Panc1 (cell line): ENCODE measurements around the gene KPNB1. TPM values are rescaled to one million over a fixed set of nuclear protein-coding genes. Genes with fewer than 3 reads are reported as not detected.

Experiments used
- ATAC-seq: fragments of 200-7000 bp; cut with Tn5 transposase; 2 replicates; pipeline ENCODE4 v1.9.1; 2020; ENCODE audit warnings: mild to moderate bottlenecking, moderate library complexity
- BruUV-seq: library from RNA; stranded (reverse); fragments of 400-500 nt; replicated peaks from 2 replicates; lab custom pipeline; 2021; lab: Mats Ljungman, UMichigan
- CTCF ChIA-PET: fragments of 300-600 bp; sonication (Branson Sonifier 250); formaldehyde crosslinking; loops from one replicate; lab custom pipeline; 2022; ENCODE audit warnings: antibody characterized with exemption; lab: Charles Lee
- POLR2A ChIA-PET: fragments of 300-600 bp; sonication (Branson Sonifier 250); formaldehyde crosslinking; loops from one replicate; lab custom pipeline; 2022; ENCODE audit warnings: antibody characterized with exemption; lab: Charles Lee
- DNase-seq: peaks from one replicate; pipeline ENCODE4 v3.0.0-alpha.2; 2010; ENCODE audit warnings: low read depth, low spot score
- H3K27ac ChIP-seq: 2 replicates; pipeline ENCODE4 v1.5.1; 2011; ENCODE audit warnings: mild to moderate bottlenecking, low read length, inconsistent platforms
- H3K27me3 ChIP-seq: fragments of 200-500 bp; sonication (Bioruptor generic); 2 replicates; pipeline ENCODE4 v1.6.0; 2014; ENCODE audit warnings: low read length, inconsistent platforms; ENCODE audit not compliant: control insufficient read depth, insufficient read depth
- H3K36me3 ChIP-seq: fragments of 200-500 bp; sonication (Bioruptor generic); 2 replicates; pipeline ENCODE4 v1.5.1; 2014; ENCODE audit warnings: inconsistent platforms, mild to moderate bottlenecking, low read length, moderate library complexity; ENCODE audit not compliant: control insufficient read depth, insufficient read depth
- H3K4me1 ChIP-seq: 2 replicates; pipeline ENCODE4 v1.5.1; 2011; ENCODE audit warnings: inconsistent platforms, mild to moderate bottlenecking, low read length, moderate library complexity; ENCODE audit not compliant: control insufficient read depth, insufficient read depth
- H3K4me3 ChIP-seq, 2 experiments: 2 replicates each; pipeline ENCODE4 v1.5.1; 2011 to 2012; ENCODE audit warnings: low read depth in 2 of 2, low read length in 2 of 2, mild to moderate bottlenecking in 2 of 2, inconsistent platforms in 1 of 2, moderate library complexity in 1 of 2
- H3K9me3 ChIP-seq: fragments of 200-500 bp; sonication (Bioruptor generic); 2 replicates; pipeline ENCODE4 v1.5.1; 2014; ENCODE audit warnings: low read depth, mild to moderate bottlenecking, inconsistent platforms, low read length, moderate library complexity; ENCODE audit not compliant: control insufficient read depth, insufficient read depth
- POLR2AphosphoS5 ChIP-seq: IDR thresholded peaks from 2 replicates; pipeline ENCODE4 v1.6.1; 2012; ENCODE audit warnings: mild to moderate bottlenecking, low read depth, low read length, moderate library complexity
- SIN3A ChIP-seq: IDR thresholded peaks from 2 replicates; pipeline ENCODE4 v1.6.1; 2012; ENCODE audit warnings: low read depth, mild to moderate bottlenecking, low read length, moderate library complexity, borderline replicate concordance; ENCODE audit not compliant: insufficient read depth
- TCF7L2 ChIP-seq: IDR thresholded peaks from 2 replicates; pipeline ENCODE4 v1.6.1; 2011; ENCODE audit warnings: mild to moderate bottlenecking, low read depth, low read length, inconsistent platforms
- in situ Hi-C: cut with HindIII; loops from 2 replicates; pipeline ENCODE4 v1.10.0; 2016; ENCODE audit warnings: low sequenced_read_pairs, low pct_unique_long_range_greater_than_20kb
- intact Hi-C: fragments of 100-400 bp; cut with micrococcal nuclease; formaldehyde crosslinking; loops from one replicate; pipeline ENCODE4 v1.10.0; 2022; ENCODE audit not compliant: unreplicated experiment
- total RNA-seq: library from RNA; stranded (reverse); gene quantifications from one replicate; pipeline ENCODE4 v1.2.1, GENCODE V29; 2021; ENCODE audit not compliant: unreplicated experiment
- TF ChIP-seq, protein P1 (sequence below), 2 experiments: IDR thresholded peaks; 2 replicates each; pipeline ENCODE4 v1.6.1; 2011 to 2012; ENCODE audit warnings: low read depth in 2 of 2, control low read depth in 1 of 2, low read length in 1 of 2, mild to moderate bottlenecking in 1 of 2, moderate library complexity in 1 of 2; ENCODE audit not compliant: insufficient read depth in 1 of 2
- TF ChIP-seq, protein P2 (sequence below): fragments of 450-650 bp; IDR thresholded peaks from 2 replicates; pipeline ENCODE4 v1.5.1; 2017; ENCODE audit warnings: mild to moderate bottlenecking

Gene KPNB1
- total RNA-seq, 1 experiment from 2014 or later, result 666 TPM

DNA sequence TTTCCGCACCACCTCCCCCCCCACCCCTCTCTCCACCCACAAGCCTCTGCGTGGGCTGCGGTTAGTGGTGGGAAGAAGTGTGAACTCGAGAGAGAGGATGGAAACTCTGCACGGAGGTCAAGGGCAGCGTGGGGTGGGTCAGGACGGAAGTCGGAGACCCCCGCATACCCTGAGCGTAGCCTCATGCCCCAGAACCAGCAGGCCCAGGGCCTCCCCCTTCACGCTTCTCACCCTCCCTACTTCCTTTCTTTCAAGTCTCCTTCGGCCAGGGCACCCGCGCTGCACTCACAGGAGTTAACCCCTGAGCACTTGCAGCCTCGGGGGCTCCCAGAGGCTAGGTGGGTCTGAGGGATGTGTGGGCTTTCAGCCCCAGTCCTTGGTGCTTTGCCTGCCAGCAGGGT is 53.5 kb downstream of the KPNB1 start:
- intact Hi-C loops (no loop called here), in situ Hi-C loops (no loop called here)
- ATAC-seq (no peak), DNase-seq (no peak)
- Histone ChIP-seq H3K27me3 (no peaks in the 10 kb centered on the region), H3K27ac (no peak overlapping the region), H3K4me3 (no peak overlapping the region), H3K9me3 (no peaks in the 10 kb centered on the region), H3K4me1 (no peaks in the 10 kb centered on the region; the same call in 1 of the 2 replicates), H3K36me3 (no peaks in the 10 kb centered on the region)
- TF ChIP-seq, protein P1, sequence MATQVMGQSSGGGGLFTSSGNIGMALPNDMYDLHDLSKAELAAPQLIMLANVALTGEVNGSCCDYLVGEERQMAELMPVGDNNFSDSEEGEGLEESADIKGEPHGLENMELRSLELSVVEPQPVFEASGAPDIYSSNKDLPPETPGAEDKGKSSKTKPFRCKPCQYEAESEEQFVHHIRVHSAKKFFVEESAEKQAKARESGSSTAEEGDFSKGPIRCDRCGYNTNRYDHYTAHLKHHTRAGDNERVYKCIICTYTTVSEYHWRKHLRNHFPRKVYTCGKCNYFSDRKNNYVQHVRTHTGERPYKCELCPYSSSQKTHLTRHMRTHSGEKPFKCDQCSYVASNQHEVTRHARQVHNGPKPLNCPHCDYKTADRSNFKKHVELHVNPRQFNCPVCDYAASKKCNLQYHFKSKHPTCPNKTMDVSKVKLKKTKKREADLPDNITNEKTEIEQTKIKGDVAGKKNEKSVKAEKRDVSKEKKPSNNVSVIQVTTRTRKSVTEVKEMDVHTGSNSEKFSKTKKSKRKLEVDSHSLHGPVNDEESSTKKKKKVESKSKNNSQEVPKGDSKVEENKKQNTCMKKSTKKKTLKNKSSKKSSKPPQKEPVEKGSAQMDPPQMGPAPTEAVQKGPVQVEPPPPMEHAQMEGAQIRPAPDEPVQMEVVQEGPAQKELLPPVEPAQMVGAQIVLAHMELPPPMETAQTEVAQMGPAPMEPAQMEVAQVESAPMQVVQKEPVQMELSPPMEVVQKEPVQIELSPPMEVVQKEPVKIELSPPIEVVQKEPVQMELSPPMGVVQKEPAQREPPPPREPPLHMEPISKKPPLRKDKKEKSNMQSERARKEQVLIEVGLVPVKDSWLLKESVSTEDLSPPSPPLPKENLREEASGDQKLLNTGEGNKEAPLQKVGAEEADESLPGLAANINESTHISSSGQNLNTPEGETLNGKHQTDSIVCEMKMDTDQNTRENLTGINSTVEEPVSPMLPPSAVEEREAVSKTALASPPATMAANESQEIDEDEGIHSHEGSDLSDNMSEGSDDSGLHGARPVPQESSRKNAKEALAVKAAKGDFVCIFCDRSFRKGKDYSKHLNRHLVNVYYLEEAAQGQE (IDR thresholded peaks at IDR 0.05; ENCODE audit: insufficient read depth in 1 of 2, low read depth in 2 of 2, low read length in 1 of 2), result no peak
- TF ChIP-seq SIN3A, result no peak
- TF ChIP-seq, protein P2, sequence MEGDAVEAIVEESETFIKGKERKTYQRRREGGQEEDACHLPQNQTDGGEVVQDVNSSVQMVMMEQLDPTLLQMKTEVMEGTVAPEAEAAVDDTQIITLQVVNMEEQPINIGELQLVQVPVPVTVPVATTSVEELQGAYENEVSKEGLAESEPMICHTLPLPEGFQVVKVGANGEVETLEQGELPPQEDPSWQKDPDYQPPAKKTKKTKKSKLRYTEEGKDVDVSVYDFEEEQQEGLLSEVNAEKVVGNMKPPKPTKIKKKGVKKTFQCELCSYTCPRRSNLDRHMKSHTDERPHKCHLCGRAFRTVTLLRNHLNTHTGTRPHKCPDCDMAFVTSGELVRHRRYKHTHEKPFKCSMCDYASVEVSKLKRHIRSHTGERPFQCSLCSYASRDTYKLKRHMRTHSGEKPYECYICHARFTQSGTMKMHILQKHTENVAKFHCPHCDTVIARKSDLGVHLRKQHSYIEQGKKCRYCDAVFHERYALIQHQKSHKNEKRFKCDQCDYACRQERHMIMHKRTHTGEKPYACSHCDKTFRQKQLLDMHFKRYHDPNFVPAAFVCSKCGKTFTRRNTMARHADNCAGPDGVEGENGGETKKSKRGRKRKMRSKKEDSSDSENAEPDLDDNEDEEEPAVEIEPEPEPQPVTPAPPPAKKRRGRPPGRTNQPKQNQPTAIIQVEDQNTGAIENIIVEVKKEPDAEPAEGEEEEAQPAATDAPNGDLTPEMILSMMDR, result no peak
- TF ChIP-seq TCF7L2, result no peak
- no peak for TF ChIP-seq POLR2AphosphoS5
- ChIA-PET CTCF (no interaction called here), POLR2A (no interaction called here)
- no TSS peak for BruUV-seq

DNA sequence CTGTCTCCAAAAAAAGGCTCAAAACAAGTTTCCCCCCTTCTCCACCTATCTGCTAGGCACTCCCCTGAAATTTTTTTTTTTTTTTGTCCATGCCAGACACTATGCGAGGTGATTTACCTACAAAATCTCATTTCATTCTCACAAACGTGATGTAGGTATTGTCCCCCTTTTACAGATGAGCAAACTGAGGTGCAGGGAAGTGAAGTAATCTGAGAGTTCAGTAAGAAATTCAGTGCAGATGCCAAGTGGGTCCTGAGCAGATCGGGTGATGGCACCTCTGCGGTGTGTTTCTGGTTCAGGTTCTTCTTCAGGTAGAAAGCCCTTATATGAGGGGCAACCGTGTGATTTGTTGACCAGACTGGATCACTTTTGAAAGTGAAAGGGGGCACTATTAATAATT is 54.0 kb downstream of the KPNB1 start:
- POLR2A ChIA-PET, result no interaction called here
- CTCF ChIA-PET, result no interaction called here
- no TSS peak for BruUV-seq
- H3K36me3 ChIP-seq, result no peaks in the 10 kb centered on the region
- no peak for DNase-seq
- in situ Hi-C loops, result no loop called here
- no peak overlapping the region for H3K27ac ChIP-seq
- H3K4me1 ChIP-seq, result no peaks in the 10 kb centered on the region; the same call in 1 of the 2 replicates
- H3K9me3 ChIP-seq, result no peaks in the 10 kb centered on the region
- no peak for ATAC-seq
- TF ChIP-seq, protein P2, result no peak
- no peak for TF ChIP-seq TCF7L2
- intact Hi-C loops, result no loop called here
- H3K4me3 ChIP-seq, result no peak overlapping the region
- H3K27me3 ChIP-seq, result no peaks in the 10 kb centered on the region
